Islet precursor cell (in vitro differentiated cells): ENCODE data around the gene HOGA1.

Experiments
- DNase-seq: peaks from one replicate; pipeline ENCODE4 v3.0.0-alpha.2; 2018

Gene HOGA1

DNA sequence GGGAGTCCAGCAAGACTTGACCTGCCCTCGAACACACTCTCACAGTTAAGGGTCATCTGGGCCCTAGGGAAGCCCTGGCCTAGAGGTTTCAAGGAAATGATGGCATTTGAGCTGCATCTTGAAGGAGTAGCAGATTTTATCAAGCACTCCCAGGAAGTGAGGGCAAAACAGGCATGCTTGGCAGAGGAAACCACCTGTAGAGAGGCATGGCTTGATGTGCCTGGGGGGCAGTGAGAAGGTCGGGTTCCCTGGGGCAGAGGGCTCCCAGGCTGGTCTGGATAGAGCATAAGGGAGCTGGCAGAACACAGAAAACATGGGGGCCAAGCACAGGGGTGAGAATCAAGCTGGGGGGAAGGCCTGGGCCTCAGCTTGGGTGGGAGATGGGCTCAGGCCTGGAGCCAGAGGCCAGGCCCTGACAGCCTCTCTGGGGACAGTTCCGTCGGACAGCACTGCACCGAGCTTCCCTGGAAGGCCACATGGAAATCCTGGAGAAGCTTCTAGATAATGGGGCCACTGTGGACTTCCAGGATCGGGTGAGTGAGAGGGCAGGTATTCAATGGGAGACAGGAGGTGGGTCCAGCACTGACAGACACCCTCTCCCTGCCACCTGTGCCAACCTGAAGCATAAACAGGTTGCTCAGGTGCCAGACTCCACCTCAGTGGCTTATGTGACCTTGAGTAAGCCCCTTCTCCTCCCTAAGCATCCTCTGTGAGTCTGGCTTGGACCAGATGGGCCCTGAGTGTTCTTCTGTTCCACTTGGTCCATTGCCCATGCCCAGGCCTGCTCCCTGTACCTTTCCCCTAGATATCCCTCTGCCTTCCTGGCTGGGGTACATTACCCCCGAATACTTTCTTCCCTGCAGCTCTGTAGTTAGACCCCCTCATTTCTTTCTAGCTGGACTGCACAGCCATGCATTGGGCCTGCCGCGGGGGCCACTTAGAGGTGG lies 3.5 kb upstream of the HOGA1 start:
- DNase-seq: no peak

DNA sequence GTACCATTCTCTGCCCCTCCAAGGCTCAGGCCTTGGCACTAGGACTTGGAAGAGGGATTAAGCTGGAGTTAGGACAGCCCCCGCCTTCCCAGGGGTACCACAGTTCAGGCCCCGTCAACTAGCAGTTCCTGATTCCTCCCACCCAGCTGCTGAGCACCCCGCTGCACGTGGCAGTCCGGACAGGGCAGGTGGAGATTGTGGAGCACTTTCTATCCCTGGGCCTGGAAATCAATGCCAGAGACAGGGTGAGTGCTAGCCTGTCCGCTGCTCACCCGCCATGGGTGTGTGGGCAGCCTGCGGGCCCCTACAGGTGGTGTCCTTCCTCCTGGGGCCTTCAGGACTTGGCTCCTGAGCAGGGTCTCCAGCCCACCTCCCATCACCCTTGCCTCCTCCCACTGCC lies 2.0 kb upstream of the HOGA1 start:
- no peak for DNase-seq

DNA sequence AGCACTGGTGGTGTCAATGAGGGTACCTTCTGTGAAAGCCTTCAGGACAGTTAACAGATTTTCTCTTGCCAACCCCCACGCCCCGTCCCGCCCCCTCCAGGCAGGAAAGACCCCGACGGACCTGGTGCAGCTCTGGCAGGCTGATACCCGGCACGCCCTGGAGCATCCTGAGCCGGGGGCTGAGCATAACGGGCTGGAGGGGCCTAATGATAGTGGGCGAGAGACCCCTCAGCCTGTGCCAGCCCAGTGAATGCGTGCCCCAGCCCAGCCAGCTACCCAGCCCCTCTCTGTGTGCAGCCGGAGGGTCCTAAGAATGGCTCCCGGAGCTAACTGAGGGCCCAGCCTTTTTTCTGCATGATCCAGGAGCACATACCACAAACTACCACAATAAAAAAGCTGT lies 713 bp upstream of the HOGA1 start:
- DNase-seq: no peak

DNA sequence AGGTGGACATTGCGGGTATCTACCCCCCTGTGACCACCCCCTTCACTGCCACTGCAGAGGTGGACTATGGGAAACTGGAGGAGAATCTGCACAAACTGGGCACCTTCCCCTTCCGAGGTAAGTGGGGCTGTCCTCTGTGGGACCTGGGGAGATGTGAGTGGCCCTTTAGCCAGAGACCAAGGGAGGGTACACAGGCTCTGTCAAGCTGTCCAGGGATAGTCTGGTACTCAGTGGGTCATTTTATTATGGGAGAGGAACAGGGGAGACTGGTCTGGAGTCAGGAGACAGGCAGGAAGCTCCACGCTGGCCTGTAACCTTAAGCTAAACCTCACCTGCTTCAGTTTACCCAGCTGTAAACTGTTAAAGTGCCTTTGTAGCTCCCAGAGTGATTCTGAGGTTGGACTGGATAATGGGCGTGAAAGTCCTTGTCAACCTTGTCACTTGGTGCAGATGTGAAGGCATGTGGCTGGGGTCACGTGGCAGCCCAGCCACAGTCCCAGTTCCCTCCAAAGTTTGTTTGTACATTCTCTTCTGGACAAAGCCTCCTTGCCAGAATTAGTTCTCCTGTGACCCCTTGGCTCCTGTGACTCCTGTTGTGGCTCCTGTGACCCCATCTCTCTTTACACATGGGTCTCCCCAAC lies 729 bp downstream of the HOGA1 start:
- no peak for DNase-seq

DNA sequence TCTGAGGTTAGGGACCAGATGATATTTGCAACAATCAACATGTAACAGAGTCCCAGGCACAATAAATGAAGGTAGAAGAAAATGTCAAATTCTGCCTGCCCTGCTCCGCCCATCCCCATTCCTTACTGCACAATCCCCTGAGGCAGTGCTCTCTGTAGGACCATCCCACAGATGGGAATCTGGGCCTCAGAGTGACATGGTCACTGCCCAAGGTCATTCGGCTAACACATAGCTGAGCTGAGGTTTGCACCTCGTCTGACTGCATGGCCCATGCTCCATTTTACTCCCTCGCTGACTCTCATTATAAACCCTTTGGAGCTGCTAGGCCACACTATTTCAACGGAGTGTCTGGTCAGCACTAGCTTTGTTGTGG lies 1.2 kb downstream of the HOGA1 start:
- DNase-seq: peak; percentile 61

DNA sequence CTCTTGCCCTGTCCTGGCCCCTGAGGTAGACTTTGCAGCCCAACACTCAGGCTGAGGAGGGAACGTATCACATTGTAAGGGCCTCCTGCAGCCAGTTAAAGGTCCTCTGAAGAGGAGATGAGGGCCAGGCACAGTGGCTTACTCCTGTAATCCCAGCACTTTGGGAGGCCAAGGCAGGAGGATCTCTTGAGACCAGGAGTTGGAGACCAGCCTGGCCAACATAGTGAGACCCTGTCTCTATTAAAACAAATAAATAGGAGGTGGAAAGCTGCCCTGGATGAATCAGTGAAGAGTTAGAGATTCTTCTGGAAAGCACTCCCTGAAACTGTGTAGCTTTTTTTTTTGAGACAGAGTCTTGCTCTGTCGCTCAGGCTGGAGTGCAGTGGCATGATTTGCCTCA lies 3.0 kb downstream of the HOGA1 start:
- DNase-seq: no peak

DNA sequence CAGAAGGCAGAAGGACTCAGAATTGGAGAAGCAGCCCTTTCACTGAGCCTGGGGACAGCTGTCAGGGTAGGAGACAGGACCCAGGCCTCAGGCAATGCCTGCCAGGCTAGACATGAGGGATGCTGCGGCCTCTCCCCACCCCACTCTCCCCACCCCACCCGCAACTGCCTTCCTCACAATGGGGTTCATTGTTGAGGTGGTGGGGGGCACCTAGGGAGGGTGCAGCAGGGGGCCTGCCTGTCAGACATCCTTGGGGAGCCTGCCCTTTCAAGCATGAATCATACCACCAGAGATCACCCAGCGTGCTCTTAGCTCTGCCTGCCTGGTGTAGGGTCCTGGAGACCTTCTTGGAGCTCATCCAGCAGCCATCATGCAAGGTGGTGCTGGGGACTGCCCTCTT lies 5.3 kb downstream of the HOGA1 start, which contains the start of gene C10orf62:
Gene C10orf62 (plus strand): TSS at position 243 of the 400 bp plus-strand sequence. CDS start 177 bp downstream, outside the sequence.
- no peak for DNase-seq

DNA sequence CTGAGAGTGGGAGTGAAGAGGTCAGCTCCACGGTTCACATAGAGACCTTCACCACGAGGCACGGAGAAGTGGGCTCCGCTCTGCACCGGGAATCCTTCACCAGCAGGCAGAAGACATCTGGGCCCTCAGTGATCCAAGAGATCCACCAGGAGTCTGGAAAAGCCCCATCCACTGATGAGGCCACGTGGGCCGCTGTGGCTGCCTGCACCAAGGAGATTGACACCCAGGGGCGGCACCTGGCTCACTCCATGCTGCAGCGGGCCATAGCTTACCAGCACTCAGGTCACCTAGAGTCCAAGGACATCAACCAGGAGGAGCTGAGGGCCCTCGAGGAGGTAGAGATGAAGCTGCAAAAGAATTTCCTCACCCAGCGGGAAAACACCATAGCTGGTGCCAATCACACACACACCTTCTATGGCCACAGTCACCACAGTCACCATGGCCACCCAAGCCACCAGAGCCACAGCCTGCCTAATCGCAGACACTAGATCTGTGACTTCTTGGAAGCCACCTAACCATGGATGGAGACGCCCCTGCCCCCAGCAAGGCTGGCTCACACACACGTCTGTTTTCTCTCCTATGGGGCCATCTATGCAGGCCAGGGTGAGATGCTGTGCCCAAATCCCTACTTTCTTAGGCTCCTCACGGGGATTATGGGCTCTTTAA lies 6.0 kb downstream of the HOGA1 start:
- no peak for DNase-seq

DNA sequence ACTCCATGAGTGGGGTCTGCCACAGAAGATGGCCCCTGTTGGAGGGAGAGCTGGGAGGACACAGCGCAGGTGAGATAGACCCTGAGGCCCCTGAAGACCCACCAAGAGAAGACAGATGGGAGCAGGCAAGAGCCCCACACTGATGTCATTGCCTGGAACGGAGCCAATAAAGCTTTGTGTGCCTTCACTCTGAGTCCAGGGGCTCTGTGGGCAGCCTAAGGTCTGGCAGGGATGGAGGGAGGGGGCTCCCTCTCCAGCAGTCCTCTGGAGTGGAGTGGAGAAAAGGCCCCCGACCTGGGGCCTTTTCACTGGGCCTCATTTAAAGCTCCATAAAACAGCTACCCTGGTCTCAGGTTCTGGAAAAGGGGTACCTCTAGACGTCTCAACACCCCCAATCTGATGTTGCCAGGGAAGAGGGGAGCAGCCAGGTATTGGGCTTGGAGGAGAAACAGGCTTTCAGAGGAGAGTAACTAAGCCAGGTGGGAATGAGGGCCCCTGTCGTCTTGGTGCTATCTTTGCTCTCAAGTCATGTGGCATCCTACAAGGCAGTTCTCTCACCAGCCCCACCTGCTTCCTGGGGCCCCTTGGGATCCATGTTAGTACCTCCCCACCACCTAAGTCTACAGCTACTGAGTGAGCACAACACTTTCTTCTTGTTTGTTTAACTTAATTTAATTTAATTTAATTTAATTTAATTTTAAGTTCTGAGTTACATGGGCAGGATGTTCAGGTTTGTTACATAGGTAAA lies 6.7 kb downstream of the HOGA1 start:
- no peak for DNase-seq

DNA sequence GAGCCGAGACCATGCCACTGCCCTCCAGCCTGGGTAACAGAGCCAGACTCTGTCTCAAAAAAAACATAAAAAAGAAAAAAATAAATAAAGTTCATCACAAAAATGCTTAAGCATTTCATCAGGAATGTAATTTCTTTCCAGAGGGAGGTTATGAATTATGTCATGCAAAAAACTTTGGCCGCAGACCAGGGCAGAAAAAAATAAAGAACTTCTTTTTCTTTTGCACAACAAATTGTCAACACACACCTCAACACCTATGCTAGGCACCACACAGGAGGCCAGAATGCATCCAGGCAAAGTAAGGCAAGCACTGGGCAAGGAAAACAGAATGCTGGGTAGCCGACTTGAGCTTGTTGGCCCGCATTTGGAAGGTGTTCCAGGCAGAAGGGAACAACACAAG lies 9.2 kb downstream of the HOGA1 start:
- DNase-seq: no peak

DNA sequence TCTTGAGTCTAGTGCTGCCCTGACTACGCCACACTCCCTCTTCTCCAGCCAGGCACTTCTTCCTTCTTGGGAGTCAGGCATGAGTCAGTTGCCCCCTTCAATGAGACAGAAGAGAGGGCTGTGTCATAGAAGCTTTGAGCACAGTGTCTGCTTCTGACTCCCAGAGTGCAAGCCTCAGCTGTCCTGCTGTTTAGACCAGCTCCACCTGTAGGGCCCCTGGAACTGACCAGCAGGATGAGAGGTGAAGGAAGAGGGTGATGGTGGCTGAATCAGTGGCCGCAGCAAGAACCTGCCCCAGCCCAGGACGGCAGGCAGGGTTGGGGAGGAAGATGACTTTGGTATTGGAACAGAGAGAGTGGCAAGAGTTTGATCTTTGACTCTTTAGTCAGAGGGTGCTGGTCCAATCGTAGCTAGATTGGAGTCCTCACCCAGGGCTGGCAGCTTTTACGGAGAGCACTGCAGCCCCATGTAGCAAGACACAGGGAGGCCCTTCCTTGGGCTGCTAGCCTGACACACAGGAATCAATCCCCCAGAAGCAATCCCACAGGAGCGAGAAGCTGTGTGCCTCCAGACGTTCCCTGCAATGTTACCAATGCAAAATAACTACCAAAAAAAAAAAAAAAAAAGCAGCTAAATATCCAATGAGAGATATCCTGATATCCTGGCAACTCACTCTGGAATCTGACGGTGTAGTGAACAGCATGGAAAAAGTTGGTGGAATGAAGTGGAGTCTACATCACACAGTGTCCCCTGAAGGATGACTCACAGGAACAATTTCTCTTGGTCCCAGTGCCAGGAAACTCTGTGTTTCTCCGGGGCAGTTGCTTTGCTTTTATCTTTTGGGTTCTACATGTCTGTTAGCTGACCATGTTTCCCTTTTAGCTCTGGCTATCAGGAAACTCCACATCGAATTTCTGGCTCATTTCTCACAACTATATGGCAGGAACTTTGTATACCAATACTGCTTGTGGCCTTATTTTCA lies 12.2 kb downstream of the HOGA1 start:
- peak; percentile 84 for DNase-seq

DNA sequence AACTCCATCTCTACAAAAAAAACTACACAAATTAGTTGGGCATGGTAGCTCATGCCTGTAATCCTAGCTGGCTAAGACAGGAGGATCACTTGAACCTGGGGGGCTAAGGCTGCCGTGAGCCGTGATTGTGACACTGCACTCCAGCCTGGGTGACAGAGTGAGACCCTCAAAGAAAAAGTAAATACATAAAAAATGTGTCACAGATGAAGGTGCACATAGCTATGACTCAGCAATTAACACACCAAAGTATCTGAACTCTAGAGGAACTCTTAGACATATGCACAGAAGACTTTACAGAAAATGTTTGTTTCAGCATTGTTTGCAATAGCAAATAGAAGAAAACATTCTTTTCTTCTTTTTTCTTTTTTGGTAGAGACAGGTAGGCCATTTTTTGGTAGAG lies 13.6 kb downstream of the HOGA1 start:
- DNase-seq: no peak

DNA sequence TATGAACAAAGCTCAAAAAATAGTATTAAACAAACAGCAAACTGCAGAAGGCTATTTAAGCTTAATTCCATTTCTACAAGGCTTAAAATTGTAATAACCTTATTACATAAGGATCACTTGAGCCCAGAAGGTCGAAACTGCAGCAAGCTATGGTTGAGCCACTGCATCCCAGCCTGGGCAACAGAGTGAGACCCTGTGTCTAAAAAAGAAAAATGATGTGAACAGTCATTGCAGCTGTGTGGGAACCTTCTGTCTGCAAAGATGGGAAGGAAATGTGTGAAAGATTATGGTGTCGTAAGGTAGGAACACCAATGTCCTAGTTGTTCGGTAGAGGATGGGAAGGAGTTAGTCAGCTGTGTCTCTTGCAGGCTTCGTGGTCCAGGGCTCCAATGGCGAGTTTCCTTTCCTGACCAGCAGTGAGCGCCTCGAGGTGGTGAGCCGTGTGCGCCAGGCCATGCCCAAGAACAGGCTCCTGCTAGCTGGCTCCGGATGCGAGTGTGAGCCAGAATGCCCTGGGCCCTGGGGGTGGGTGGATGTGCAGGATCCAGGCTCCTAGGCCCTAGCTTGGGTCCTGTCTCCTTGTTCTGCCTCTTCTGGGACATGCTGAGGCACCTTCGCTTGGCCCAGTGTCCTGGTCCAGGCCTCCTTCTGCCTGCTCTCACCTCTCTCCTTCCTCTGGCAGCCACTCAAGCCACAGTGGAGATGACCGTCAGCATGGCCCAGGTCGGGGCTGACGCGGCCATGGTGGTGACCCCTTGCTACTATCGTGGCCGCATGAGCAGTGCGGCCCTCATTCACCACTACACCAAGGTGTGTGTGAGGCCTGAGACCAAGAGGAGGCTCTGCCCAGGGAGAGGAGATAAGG lies 14.4 kb downstream of the HOGA1 start:
- DNase-seq: no peak

DNA sequence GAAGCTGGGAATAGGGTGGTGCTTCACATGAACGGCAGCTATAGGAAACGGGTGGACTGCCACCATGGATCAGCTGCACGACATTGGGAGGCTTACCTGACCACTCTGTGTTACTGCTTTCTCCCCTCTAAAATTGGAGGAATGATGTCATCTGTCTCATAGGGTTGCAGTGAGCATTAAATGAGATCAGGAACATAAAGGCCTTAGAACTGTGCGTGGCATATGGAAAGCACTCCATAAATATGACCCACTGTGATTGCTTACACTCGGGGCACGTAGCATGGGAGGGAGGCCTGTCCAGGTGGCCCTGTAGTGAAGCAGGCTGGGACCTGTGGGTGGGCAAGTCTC lies 15.1 kb downstream of the HOGA1 start:
- DNase-seq: no peak

DNA sequence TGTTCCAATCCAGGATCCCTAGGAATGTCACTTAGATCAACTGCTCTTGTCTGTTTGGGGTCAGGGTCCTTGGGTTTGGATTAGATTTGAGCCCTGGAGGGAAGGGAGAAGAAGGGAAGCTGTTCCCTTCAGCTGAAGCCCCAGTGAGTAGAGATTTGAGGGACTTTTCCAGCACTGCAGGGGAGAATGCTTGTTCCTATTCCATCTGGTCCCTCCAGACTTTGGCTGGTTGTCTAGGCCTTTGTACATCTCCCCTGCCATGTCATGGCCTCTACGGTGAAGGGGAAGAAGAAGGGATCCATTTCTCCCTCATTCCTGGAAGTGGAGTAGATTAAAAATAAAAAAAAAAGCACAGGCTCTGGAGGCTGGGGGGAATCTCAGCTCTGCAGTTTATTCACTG lies 16.4 kb downstream of the HOGA1 start:
- DNase-seq: no peak

DNA sequence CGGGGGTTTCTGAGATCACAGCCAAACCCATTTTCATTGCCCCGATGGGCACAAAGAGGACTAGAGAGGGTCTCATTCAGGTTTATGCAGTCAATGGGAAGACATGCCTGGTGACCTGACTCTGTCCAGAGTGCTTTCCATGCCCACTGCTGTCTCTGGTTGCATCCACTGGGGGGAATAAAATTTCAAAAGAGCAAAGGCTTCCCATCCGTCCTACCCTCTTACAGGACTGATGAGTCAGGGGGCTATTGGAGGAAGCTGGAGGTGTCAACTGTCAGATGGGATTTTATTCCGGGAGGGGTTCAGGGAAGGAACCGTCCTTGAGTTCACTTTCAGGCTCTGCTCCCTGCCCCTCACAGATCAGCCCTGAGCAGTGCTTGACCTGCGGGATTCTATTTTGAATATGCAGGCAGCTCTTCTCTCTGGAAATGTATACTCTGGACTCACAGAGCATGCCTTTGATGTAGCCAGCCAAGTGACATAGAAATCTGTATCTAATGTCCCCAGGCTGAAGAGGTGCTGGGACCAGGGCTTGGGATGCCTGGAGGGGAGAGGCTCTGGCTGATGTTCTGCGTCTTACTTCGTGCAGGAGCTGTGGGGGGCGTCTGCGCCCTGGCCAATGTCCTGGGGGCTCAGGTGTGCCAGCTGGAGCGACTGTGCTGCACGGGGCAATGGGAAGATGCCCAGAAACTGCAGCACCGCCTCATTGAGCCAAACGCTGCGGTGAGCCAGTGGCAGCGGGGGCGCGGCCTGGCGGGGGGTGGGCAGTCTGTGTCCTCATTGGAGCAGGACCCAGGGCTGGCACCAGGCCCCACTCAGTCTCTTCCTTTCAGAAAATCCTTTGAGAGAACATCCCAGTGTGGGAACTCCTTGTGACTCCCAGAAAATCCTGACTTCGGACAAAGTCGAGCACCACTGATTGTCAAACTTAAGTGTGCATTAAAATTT lies 17.4 kb downstream of the HOGA1 start:
- no peak for DNase-seq

DNA sequence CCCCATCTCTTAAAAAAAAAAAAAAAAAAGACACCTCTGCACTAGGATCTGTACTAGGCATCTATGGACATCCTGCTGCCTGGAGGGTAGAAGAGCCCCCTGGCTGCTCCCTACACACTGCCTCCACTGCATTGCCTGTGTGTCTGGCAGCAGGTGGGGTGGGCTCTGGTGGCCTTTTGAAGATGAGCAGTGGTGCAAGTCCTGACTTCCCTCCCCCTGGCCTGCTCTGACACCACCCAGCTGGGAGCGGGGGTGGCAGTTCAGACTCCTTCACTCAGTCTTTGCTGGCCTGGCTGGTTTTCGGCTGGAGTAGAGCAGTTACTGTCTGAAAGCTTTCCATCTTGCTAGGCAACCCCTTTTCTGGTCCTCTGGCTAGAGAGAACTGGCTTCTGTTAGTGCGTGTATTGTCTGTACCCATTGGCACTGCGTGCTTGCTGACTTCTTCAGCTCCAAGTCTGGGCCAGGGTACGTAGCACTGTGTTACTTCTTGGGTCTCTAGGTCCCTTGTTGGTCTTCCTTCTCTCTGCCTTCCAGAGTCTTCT lies 23.0 kb downstream of the HOGA1 start:
- DNase-seq: no peak

DNA sequence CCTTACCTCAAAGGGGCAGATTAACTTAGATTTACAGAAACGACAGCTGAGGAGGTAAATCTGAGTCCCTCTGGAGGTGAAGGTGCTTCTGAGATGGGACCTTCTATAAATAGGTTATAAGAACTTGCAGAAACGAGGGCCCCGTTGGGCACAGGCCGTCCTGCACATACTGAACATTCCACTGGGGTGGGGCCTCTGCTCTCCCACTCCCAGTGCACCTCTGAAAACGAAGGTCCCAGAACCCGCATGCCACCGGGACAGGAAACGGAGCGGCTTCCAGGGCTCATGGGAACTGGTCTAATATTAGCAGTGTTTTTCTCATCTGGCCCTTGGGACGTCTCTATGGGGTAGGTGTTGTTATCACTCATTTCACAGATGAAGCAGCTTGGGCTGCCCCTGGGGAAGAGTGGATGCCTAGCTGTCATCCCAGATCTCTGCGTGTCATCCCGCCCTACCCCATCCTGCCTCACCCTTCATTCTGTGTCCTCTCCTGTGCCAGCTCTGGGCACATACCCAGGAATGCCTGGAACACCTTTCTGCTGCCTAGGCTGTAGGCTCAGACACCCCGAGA lies 24.9 kb downstream of the HOGA1 start:
- no peak for DNase-seq

DNA sequence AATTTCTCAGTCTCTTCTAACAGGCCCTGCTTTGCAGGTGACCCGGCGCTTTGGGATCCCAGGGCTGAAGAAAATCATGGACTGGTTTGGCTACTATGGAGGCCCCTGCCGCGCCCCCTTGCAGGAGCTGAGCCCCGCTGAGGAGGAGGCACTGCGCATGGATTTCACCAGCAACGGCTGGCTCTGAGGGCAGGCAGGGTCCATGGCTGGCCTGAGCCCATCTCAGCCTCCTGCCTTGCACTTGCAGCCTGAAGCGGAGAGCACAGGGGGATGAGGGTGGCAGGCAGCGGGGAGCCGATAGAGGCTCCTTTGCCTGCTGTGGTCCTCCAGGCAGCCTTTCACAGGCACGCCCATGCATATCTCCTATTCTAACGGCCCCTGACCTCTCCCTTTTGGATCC lies 27.3 kb downstream of the HOGA1 start:
- no peak for DNase-seq
